Activated T-helper 17 cell treated with anti-CD3 and anti-CD28 coated beads, Interleukin-2, amount 50 U/mL, for 72 hours (primary cell): ENCODE measurements around the gene TUBB4B. TPM values are rescaled to one million over a fixed set of nuclear protein-coding genes. Genes with fewer than 3 reads are reported as not detected.
A peak's percentile ranks its signal among the peaks of the same experiment; 100 is the strongest.
"Not testable (repeated sequence)": the region's sequence is repeated elsewhere in the genome, so short reads cannot be mapped to it uniquely, and the experiment has no call there.

ENCODE experiments used
- ATAC-seq: fragments of 150-1000 bp; cut with Tn5 transposase; replicated peaks from 2 replicates; pipeline ENCODE4 v1.10.0; 2021; ENCODE audit warnings: mild to moderate bottlenecking, moderate library complexity
- H3K27ac Mint-ChIP-seq: one replicate; pipeline ENCODE4 v1.8.0; 2022; ENCODE audit warnings: mixed read lengths
- H3K27me3 Mint-ChIP-seq: one replicate; pipeline ENCODE4 v1.8.0; 2022; ENCODE audit warnings: mixed read lengths
- H3K36me3 Mint-ChIP-seq: one replicate; pipeline ENCODE4 v1.8.0; 2022; ENCODE audit warnings: low read depth, mild to moderate bottlenecking, mixed read lengths
- H3K4me1 Mint-ChIP-seq: one replicate; pipeline ENCODE4 v1.8.0; 2022; ENCODE audit warnings: mixed read lengths
- H3K4me3 Mint-ChIP-seq: one replicate; pipeline ENCODE4 v1.8.0; 2022; ENCODE audit warnings: mild to moderate bottlenecking, mixed read lengths
- H3K9me3 Mint-ChIP-seq: one replicate; pipeline ENCODE4 v1.8.0; 2022; ENCODE audit warnings: mixed read lengths
- total RNA-seq, 2 donors: library from RNA; stranded (reverse); gene quantifications; one replicate each; pipeline ENCODE4 v1.2.3, GENCODE V29; 2022

Gene TUBB4B
- total RNA-seq, 2 donors from 2014 or later: 232 to 372 TPM

DNA sequence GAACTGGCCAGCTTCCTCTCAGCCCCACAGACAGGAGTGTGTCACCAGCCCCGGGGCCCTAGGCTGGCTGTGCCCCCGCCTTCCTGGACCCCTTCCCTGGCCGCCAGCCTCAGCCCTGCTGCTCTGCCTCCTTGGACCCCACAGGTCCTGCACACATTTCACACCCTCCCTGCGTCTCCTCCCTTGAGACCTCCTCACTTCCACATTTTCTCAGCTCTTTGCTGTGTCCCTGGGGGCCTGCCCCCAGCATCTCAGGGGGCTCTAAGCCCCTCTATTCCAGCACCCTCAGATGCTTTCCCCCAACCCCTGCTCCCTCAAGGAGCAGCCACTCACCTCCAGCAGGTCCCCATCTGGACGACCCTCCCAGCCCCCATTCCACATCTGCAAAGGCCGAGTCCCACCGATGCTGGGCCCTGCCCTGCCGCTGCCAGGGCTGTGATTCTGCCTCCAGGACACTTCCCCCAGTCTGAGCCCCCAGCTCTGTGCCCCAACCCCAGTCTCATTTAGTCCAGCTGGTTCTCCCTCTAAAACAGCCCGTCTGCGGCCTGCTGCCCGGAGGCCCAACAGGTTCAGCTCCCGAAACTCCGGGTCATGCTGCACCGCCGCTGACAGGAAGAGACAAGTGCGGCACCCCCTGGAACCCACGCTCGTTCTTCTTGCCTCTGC is 6.2 kb upstream of the TUBB4B start:
- H3K4me1 Mint-ChIP-seq: no peaks in the 10 kb centered on the region
- no peak for ATAC-seq

DNA sequence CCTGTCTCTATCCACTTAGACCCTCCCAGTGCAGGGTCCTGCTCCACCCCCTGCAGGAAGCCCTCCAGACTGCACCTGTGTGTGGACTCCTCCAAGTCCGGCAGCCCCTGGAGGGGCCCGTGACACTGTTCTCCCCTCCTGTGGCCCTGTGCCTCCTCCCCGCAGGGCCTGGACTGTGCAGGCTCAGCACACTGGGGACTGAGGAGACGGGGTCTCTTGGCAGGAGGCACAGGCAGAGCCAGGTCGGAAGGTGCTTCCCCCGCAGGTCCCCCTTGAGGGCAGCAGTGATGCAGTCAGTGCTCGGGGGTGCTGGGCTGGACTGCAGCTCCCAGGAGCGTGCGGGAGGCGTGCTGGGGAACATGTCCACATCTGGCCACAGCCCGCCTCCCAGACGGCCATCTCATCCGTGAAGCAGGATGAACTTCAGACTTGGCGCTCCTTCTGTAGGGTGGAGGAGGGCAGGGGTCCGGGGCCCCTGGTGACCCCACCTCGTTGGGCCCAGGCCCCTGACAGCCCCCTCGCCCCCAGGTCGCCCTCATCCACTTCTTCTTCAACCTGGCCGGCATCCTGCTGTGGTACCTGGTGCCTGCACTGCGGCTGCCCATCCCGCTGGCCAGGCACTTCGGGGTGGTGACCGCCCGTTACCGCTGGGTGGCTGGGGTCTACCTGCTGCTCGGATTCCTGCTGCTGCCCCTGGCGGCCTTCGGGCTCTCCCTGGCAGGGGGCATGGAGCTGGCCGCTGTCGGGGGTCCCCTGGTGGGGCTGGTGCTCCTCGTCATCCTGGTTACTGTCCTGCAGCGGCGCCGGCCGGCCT is 5.5 kb upstream of the TUBB4B start:
- Mint-ChIP-seq H3K36me3 (no peaks in the 10 kb centered on the region), H3K27me3 (peaks cover 4% of the 10 kb centered on the region), H3K27ac (no peak overlapping the region), H3K4me3 (no peak overlapping the region), H3K9me3 (no peaks in the 10 kb centered on the region), H3K4me1 (no peaks in the 10 kb centered on the region)
- ATAC-seq: no peak

More for the DNA sequence above, 6.2 kb upstream of the TUBB4B start:
- Mint-ChIP-seq H3K27ac (no peak overlapping the region), H3K4me3 (no peak overlapping the region), H3K9me3 (no peaks in the 10 kb centered on the region), H3K27me3 (peaks cover 4% of the 10 kb centered on the region), H3K36me3 (no peaks in the 10 kb centered on the region)

- peaks cover 7% of the 10 kb centered on the region for H3K36me3 Mint-ChIP-seq
- H3K4me1 Mint-ChIP-seq: peaks cover 5% of the 10 kb centered on the region
- H3K9me3 Mint-ChIP-seq: no peaks in the 10 kb centered on the region
- no peak overlapping the region for H3K27ac Mint-ChIP-seq
- H3K4me3 Mint-ChIP-seq: no peak overlapping the region
- ATAC-seq: peak; percentile 23
- H3K27me3 Mint-ChIP-seq: peaks cover 4% of the 10 kb centered on the region
These were observed 4.7 kb upstream of the TUBB4B start for GRCh38 chr9:137236238-137236935.

DNA sequence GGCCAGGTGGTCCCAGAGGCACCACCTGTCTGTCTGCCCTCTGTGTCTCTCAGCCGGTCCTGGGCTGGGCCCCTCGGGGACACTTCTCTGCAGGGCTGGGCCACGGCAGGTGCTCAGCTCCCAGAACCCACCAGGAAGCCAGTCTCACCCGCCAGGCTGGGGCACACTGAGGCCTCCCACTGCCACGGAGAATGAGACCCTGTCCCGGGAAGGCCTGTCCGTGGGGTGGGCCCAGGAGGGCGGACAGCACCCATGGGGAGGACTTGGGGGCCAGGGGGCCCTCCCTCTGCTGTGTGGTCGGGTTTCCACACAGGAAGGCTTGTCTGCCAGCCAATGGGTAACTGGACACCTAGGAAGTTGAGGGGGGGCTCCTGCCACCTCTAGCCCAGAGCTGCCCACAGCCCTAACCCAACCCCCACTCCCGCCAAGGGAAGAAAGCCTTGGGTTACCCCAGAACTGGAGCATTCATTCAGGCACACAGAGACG is 4.1 kb upstream of the TUBB4B start:
- Mint-ChIP-seq H3K36me3 (peaks cover 9% of the 10 kb centered on the region), H3K4me1 (peaks cover 5% of the 10 kb centered on the region), H3K27me3 (peaks cover 4% of the 10 kb centered on the region), H3K9me3 (no peaks in the 10 kb centered on the region), H3K4me3 (no peak overlapping the region), H3K27ac (no peak overlapping the region)
- no peak for ATAC-seq

- Mint-ChIP-seq H3K27ac (no peak overlapping the region), H3K4me3 (peak overlapping the region; percentile 71), H3K36me3 (peaks cover 20% of the 10 kb centered on the region), H3K27me3 (peaks cover 4% of the 10 kb centered on the region), H3K4me1 (peaks cover 5% of the 10 kb centered on the region), H3K9me3 (no peaks in the 10 kb centered on the region)
- ATAC-seq: no peak
These were observed 3.0 kb upstream of the TUBB4B start for GRCh38 chr9:137237759-137238726.

- H3K4me3 Mint-ChIP-seq: peak overlapping the region; percentile 71
- not testable (repeated sequence) for H3K4me1 Mint-ChIP-seq, ATAC-seq, H3K27ac Mint-ChIP-seq, H3K9me3 Mint-ChIP-seq, H3K27me3 Mint-ChIP-seq
- peaks cover 34% of the 10 kb centered on the region for H3K36me3 Mint-ChIP-seq
These were observed 1.4 kb upstream of the TUBB4B start for GRCh38 chr9:137239541-137240200.

DNA sequence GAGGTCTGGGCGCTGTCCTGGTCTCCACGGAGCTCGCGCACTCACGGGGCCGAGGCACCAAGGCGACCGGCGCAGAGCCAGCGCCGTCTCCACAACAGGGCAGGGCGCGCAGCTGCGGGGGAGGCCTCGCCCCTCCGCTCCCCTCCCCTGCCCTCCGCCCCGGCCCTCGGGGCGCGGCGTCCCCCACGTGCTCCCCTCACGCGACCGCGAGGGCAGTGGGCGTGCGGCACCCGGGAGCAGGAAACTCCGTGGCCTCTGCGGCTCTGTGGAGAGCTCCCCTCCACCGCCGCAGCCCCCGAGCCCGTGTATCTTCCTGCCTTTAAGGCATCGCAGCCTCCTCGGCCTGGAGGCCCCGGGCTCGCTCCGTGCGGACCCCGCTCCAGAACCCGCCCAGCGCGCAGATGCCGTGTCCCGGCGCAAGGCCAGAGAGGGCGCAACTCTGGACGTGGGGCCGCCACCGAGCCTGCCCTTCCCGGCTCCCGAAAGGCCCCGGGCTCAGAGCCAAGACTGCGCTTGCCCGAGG is 708 bp upstream of the TUBB4B start:
- H3K4me1 Mint-ChIP-seq: peaks cover 5% of the 10 kb centered on the region
- no peaks in the 10 kb centered on the region for H3K27me3 Mint-ChIP-seq
- H3K27ac Mint-ChIP-seq: peak overlapping the region; percentile 96

GRCh38 chr9:137241490-137242268 is 592 bp downstream of the TUBB4B start:
- peak overlapping the region; percentile 82 for H3K4me3 Mint-ChIP-seq
- no peaks in the 10 kb centered on the region for H3K9me3 Mint-ChIP-seq
- H3K4me1 Mint-ChIP-seq: peaks cover 5% of the 10 kb centered on the region
- H3K27me3 Mint-ChIP-seq: no peaks in the 10 kb centered on the region
- H3K36me3 Mint-ChIP-seq: peaks cover 34% of the 10 kb centered on the region
- peak; percentile 51 for ATAC-seq
- peak overlapping the region; percentile 96 for H3K27ac Mint-ChIP-seq

More for the DNA sequence above, 708 bp upstream of the TUBB4B start:
- Mint-ChIP-seq H3K4me3 (peak overlapping the region; percentile 82), H3K9me3 (no peaks in the 10 kb centered on the region), H3K36me3 (peaks cover 34% of the 10 kb centered on the region)
- peak; percentile 15 for ATAC-seq

DNA sequence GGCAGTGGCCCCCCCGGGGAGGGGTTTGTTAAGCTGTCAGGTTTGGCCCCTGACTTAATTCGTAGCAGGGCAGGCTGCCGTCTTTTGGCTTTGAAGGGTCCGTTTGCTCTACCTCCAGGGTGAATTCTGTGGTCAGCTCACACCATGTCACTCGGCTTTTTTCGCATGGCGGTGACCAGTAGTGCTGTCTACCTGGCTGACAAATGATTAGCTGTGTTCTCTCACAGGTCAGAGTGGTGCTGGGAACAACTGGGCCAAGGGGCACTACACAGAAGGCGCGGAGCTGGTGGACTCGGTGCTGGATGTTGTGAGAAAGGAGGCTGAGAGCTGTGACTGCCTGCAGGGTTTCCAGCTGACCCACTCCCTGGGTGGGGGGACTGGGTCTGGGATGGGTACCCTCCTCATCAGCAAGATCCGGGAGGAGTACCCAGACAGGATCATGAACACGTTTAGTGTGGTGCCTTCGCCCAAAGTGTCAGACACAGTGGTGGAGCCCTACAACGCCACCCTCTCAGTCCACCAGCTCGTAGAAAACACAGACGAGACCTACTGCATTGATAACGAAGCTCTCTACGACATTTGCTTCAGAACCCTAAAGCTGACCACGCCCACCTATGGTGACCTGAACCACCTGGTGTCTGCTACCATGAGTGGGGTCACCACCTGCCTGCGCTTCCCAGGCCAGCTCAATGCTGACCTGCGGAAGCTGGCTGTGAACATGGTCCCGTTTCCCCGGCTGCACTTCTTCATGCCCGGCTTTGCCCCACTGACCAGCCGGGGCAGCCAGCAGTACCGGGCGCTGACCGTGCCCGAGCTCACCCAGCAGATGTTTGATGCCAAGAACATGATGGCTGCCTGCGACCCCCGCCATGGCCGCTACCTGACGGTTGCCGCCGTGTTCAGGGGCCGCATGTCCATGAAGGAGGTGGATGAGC is 1.4 kb downstream of the TUBB4B start:
- Mint-ChIP-seq H3K4me3 (peak overlapping the region; percentile 82), H3K27ac (peak overlapping the region; percentile 46), H3K27me3 (no peaks in the 10 kb centered on the region), H3K4me1 (peaks cover 5% of the 10 kb centered on the region), H3K9me3 (no peaks in the 10 kb centered on the region), H3K36me3 (peaks cover 34% of the 10 kb centered on the region)
- no peak for ATAC-seq

GRCh38 chr9:137243266-137243625 is 2.2 kb downstream of the TUBB4B start:
- H3K9me3 Mint-ChIP-seq, H3K27me3 Mint-ChIP-seq, ATAC-seq, H3K4me1 Mint-ChIP-seq, H3K27ac Mint-ChIP-seq: not testable (repeated sequence)
- Mint-ChIP-seq H3K4me3 (peak overlapping the region; percentile 82), H3K36me3 (peaks cover 34% of the 10 kb centered on the region)

DNA sequence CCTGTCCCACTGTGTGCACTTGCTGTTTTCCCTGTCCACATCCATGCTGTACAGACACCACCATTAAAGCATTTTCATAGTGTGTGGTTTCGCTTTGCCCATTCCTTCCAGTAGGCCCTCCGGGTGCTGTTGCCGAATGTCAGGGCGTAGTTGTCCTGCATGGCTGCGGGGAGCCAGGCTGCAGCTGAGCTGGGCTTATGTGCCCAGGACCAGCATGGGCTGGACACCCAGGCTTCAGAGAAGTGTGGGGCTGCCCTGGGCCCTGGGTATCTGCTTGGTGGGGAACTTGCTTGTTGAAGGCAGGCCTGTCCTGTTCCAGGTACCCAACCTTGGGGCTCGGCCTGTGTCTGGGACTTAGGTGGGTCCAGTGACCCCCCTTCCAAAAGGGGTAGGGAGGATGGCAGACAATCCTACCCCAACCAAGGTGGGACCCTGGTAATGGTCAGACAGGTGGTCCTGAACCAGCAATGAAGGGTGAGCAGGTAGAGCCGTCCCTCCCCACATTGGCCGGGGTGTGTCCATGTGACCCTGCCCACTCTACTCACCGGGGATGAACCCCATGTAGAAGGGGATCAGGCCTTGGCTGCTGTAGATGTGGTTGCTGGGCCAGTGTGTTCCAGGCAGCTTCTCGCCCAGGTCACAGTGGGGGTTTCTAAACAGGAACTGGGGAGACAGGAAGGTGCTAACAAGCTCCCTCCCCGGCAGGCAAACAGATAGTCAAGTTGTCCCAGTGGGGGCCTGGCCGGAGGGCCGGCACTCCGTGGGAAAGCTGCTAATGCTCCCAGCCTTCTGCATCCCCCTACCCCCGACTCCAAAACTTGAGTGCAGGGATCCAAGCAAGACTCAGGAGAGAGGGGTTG is 2.8 kb downstream of the TUBB4B start:
- no peaks in the 10 kb centered on the region for H3K27me3 Mint-ChIP-seq
- no peaks in the 10 kb centered on the region for H3K9me3 Mint-ChIP-seq
- no peak for ATAC-seq
- H3K36me3 Mint-ChIP-seq: peaks cover 34% of the 10 kb centered on the region
- H3K27ac Mint-ChIP-seq: no peak overlapping the region
- H3K4me1 Mint-ChIP-seq: peaks cover 5% of the 10 kb centered on the region
- H3K4me3 Mint-ChIP-seq: peak overlapping the region; percentile 4
